H9 (cell line): Measurements from ENCODE around the gene CYP19A1. TPM values are rescaled to one million over a fixed set of nuclear protein-coding genes. Genes with fewer than 3 reads are reported as not detected.

ENCODE experiments used
- DNase-seq: peaks from one replicate; pipeline ENCODE4 v3.0.0-alpha.2; 2017
- H2AFZ ChIP-seq: one replicate; pipeline ENCODE4 v1.6.1; 2013; ENCODE audit warnings: mild to moderate bottlenecking, low read length, control low read depth, moderate library complexity
- H2AK5ac ChIP-seq: 2 replicates; pipeline ENCODE4 v1.6.1; 2013; ENCODE audit warnings: low read length, control low read depth, mixed read lengths; ENCODE audit not compliant: insufficient read length
- H2BK120ac ChIP-seq: one replicate; pipeline ENCODE4 v1.6.1; 2013; ENCODE audit warnings: low read depth, mild to moderate bottlenecking, low read length, control low read depth, inconsistent platforms; ENCODE audit not compliant: poor library complexity, severe bottlenecking
- H2BK12ac ChIP-seq: 2 replicates; pipeline ENCODE4 v1.6.1; 2013; ENCODE audit warnings: low read length, control low read depth, mixed read lengths, low read depth; ENCODE audit not compliant: insufficient read length
- H2BK15ac ChIP-seq: 2 replicates; pipeline ENCODE4 v1.6.1; 2013; ENCODE audit warnings: low read depth, low read length, control low read depth
- H2BK20ac ChIP-seq: one replicate; pipeline ENCODE4 v1.6.1; 2013; ENCODE audit warnings: low read depth, mild to moderate bottlenecking, low read length, control low read depth, inconsistent platforms; ENCODE audit not compliant: poor library complexity, severe bottlenecking
- H2BK5ac ChIP-seq: 2 replicates; pipeline ENCODE4 v1.6.1; 2013; ENCODE audit warnings: low read length, control low read depth, mixed read lengths; ENCODE audit not compliant: insufficient read length
- H3K14ac ChIP-seq: 2 replicates; pipeline ENCODE4 v1.6.1; 2013; ENCODE audit warnings: low read length, control low read depth; ENCODE audit not compliant: insufficient read depth
- H3K18ac ChIP-seq: 2 replicates; pipeline ENCODE4 v1.6.1; 2013; ENCODE audit warnings: low read depth, mild to moderate bottlenecking, mixed read lengths, low read length, control low read depth; ENCODE audit not compliant: insufficient read length
- H3K23ac ChIP-seq: 2 replicates; pipeline ENCODE4 v1.6.1; 2013; ENCODE audit warnings: low read length, control low read depth, mixed read lengths, low read depth; ENCODE audit not compliant: insufficient read length
- H3K23me2 ChIP-seq: 2 replicates; pipeline ENCODE4 v1.6.1; 2013; ENCODE audit warnings: low read depth, mild to moderate bottlenecking, mixed read lengths, low read length, control low read depth; ENCODE audit not compliant: insufficient read length, poor library complexity, severe bottlenecking
- H3K27ac ChIP-seq: 2 replicates; pipeline ENCODE4 v1.5.1; 2013; ENCODE audit warnings: low read length, control low read depth, mixed read lengths, low read depth; ENCODE audit not compliant: insufficient read length
- H3K27me3 ChIP-seq: 2 replicates; pipeline ENCODE4 v1.6.1; 2013; ENCODE audit warnings: low read length, control low read depth, inconsistent platforms; ENCODE audit not compliant: insufficient read depth
- H3K4ac ChIP-seq: 2 replicates; pipeline ENCODE4 v1.6.1; 2013; ENCODE audit warnings: low read depth, mild to moderate bottlenecking, control low read depth, inconsistent platforms, low read length, moderate library complexity
- H3K4me1 ChIP-seq: 2 replicates; pipeline ENCODE4 v1.6.1; 2013; ENCODE audit warnings: low read length, control low read depth, inconsistent platforms; ENCODE audit not compliant: insufficient read depth
- H3K4me2 ChIP-seq: 2 replicates; pipeline ENCODE4 v1.6.1; 2013; ENCODE audit warnings: low read length, control low read depth, mixed read lengths; ENCODE audit not compliant: insufficient read length, insufficient read depth
- H3K56ac ChIP-seq: 2 replicates; pipeline ENCODE4 v1.6.1; 2013; ENCODE audit warnings: low read depth, mild to moderate bottlenecking, mixed read lengths, low read length, control low read depth; ENCODE audit not compliant: insufficient read length
- H3K79me1 ChIP-seq: 2 replicates; pipeline ENCODE4 v1.6.1; 2013; ENCODE audit warnings: low read depth, mild to moderate bottlenecking, moderate library complexity, low read length, control low read depth, inconsistent platforms; ENCODE audit not compliant: insufficient read depth, poor library complexity, severe bottlenecking
- H3K79me2 ChIP-seq: 2 replicates; pipeline ENCODE4 v1.6.1; 2013; ENCODE audit warnings: low read length, control low read depth, inconsistent platforms; ENCODE audit not compliant: insufficient read depth
- H3K9ac ChIP-seq: 2 replicates; pipeline ENCODE4 v1.6.1; 2013; ENCODE audit warnings: low read length, control low read depth, mixed read lengths; ENCODE audit not compliant: insufficient read length; ENCODE audit errors: extremely low read depth
- H3K9me3 ChIP-seq: one replicate; pipeline ENCODE4 v1.6.1; 2013; ENCODE audit warnings: low read depth, low read length, inconsistent platforms; ENCODE audit not compliant: control insufficient read depth
- H3T11ph ChIP-seq: one replicate; pipeline ENCODE4 v1.6.1; 2013; ENCODE audit warnings: mild to moderate bottlenecking, low read length, control low read depth, inconsistent platforms
- H4K20me1 ChIP-seq: one replicate; pipeline ENCODE4 v1.6.1; 2013; ENCODE audit not compliant: control insufficient read depth, insufficient read length, insufficient read depth
- H4K5ac ChIP-seq: 2 replicates; pipeline ENCODE4 v1.6.1; 2013; ENCODE audit warnings: low read depth, mild to moderate bottlenecking, mixed read lengths, low read length, control low read depth; ENCODE audit not compliant: insufficient read length
- H4K8ac ChIP-seq: replicated peaks from 2 replicates; pipeline ENCODE4 v1.6.1; 2013; ENCODE audit warnings: low read length, control low read depth, mixed read lengths, low read depth; ENCODE audit not compliant: insufficient read length
- H4K91ac ChIP-seq: 2 replicates; pipeline ENCODE4 v1.6.1; 2013; ENCODE audit warnings: low read depth, mild to moderate bottlenecking, moderate library complexity, mixed read lengths, low read length, control low read depth; ENCODE audit not compliant: insufficient read length
- H3K27ac Mint-ChIP-seq, 3 experiments: 2 replicates in 2 of 3; 3 replicates in 1 of 3; pipeline ENCODE4 v1.8.0; 2020 to 2021; ENCODE audit warnings: mixed read lengths in 3 of 3, mild to moderate bottlenecking in 1 of 3, moderate library complexity in 1 of 3
- H3K27me3 Mint-ChIP-seq: 2 replicates; pipeline ENCODE4 v1.8.0; 2021; ENCODE audit warnings: low read depth, mild to moderate bottlenecking, moderate library complexity, mixed read lengths
- H3K36me3 Mint-ChIP-seq, 3 experiments: 2 replicates in 2 of 3; 3 replicates in 1 of 3; pipeline ENCODE4 v1.8.0; 2020 to 2021; ENCODE audit warnings: low read depth in 3 of 3, mixed read lengths in 3 of 3; ENCODE audit not compliant: insufficient read depth in 1 of 3
- H3K4me1 Mint-ChIP-seq, 2 experiments: 2 replicates each; pipeline ENCODE4 v1.8.0; 2020; ENCODE audit warnings: mixed read lengths in 2 of 2
- H3K4me3 Mint-ChIP-seq, 2 experiments: 2 replicates in 1 of 2; 3 replicates in 1 of 2; pipeline ENCODE4 v1.8.0; 2020 to 2021; ENCODE audit warnings: mild to moderate bottlenecking in 2 of 2, mixed read lengths in 2 of 2, moderate library complexity in 1 of 2
- H3K9me3 Mint-ChIP-seq, 2 experiments: 2 replicates in 1 of 2; 3 replicates in 1 of 2; pipeline ENCODE4 v1.8.0; 2020; ENCODE audit warnings: mild to moderate bottlenecking in 2 of 2, mixed read lengths in 2 of 2, moderate library complexity in 1 of 2
- whole genome bisulfite sequencing: extraction: QIAGEN DNeasy Blood & Tissue Kit; methylation state at CpG from one replicate; pipeline ENCODE4 v1.1.7; 2013; ENCODE audit warnings: missing lambda C conversion rate, low lambda C conversion rate, mixed read lengths; ENCODE audit not compliant: insufficient read length; ENCODE audit errors: extremely low coverage; 5-methylcytosine and 5-hydroxymethylcytosine counted together
- total RNA-seq: library from RNA; stranded (reverse); gene quantifications from 2 replicates; pipeline ENCODE4 v1.2.1, GENCODE V29; 2021
- TF ChIP-seq, protein P1 (sequence below): fragments of 200-600 bp; sonication (generic); conservative IDR thresholded peaks from 3 replicates; pipeline ENCODE4 v1.8.0; 2021; ENCODE audit warnings: antibody characterized with exemption, mild to moderate bottlenecking

CYP19A1 gene
- total RNA-seq, 1 experiment from 2014 or later, result not detected

DNA sequence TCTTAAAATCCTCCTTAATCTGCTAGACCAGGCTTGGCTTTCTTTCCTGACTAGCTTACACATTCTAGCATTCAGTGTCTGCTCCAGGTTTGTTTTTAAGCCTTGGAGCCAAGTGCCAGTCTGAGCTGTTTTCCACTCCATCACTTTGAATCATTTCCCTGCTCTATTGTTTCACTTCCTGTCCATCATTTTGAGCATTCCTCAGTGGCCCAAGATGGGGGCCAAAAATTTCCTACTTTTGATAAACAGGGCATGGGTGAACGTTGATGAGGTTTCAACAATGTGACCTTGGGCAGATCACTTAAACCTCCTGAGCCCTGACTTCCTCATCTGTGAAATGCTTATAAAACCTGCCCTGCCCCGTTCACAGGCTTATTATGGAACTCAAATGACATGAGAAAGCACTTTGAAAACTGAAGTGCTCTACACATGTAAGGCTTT lies 4.4 kb downstream of the CYP19A1 start:
- H3K27me3 ChIP-seq, result no peaks in the 10 kb centered on the region
- no peak overlapping the region for H4K8ac ChIP-seq
- Mint-ChIP-seq H3K36me3 (no peaks in the 10 kb centered on the region), H3K4me3 (no peak overlapping the region), H3K4me1 (no peaks in the 10 kb centered on the region), H3K27ac (no peak overlapping the region), H3K9me3 (no peaks in the 10 kb centered on the region), H3K27me3 (peaks cover 25% of the 10 kb centered on the region)
- no peak overlapping the region for H3K56ac ChIP-seq
- no peak overlapping the region for H3K27ac ChIP-seq
- H4K5ac ChIP-seq, result no peak overlapping the region
- H2BK20ac ChIP-seq, result no peak overlapping the region
- H3K9me3 ChIP-seq, result no peaks in the 10 kb centered on the region
- WGBS, result no CpG with 5 or more reads among the region's 2 CpGs
- H3K79me1 ChIP-seq, result no peaks in the 10 kb centered on the region
- H3K14ac ChIP-seq, result no peak overlapping the region
- no peak overlapping the region for H3K23ac ChIP-seq
- no peak overlapping the region for H2AK5ac ChIP-seq
- no peak overlapping the region for H3K4me2 ChIP-seq
- no peaks in the 10 kb centered on the region for H4K20me1 ChIP-seq
- no peak overlapping the region for H4K91ac ChIP-seq
- no peak overlapping the region for H3K9ac ChIP-seq
- H2BK15ac ChIP-seq, result no peak overlapping the region
- no peaks in the 10 kb centered on the region for H3K79me2 ChIP-seq
- TF ChIP-seq, protein P1, sequence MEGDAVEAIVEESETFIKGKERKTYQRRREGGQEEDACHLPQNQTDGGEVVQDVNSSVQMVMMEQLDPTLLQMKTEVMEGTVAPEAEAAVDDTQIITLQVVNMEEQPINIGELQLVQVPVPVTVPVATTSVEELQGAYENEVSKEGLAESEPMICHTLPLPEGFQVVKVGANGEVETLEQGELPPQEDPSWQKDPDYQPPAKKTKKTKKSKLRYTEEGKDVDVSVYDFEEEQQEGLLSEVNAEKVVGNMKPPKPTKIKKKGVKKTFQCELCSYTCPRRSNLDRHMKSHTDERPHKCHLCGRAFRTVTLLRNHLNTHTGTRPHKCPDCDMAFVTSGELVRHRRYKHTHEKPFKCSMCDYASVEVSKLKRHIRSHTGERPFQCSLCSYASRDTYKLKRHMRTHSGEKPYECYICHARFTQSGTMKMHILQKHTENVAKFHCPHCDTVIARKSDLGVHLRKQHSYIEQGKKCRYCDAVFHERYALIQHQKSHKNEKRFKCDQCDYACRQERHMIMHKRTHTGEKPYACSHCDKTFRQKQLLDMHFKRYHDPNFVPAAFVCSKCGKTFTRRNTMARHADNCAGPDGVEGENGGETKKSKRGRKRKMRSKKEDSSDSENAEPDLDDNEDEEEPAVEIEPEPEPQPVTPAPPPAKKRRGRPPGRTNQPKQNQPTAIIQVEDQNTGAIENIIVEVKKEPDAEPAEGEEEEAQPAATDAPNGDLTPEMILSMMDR, result no peak
- no peak for DNase-seq
- no peak overlapping the region for H2BK120ac ChIP-seq
- no peak overlapping the region for H3K18ac ChIP-seq
- H2BK5ac ChIP-seq, result no peak overlapping the region
- H3K4me1 ChIP-seq, result no peaks in the 10 kb centered on the region
- H3K23me2 ChIP-seq, result no peaks in the 10 kb centered on the region
- H3K4ac ChIP-seq, result no peak overlapping the region
- H2AFZ ChIP-seq, result no peak overlapping the region
- no peak overlapping the region for H2BK12ac ChIP-seq
- no peak overlapping the region for H3T11ph ChIP-seq
